Measurements from ENCODE around the gene CDC20. TPM values are rescaled to one million over a fixed set of nuclear protein-coding genes. Genes with fewer than 3 reads are reported as not detected.

Gene CDC20
- total RNA-seq, 4 donors from 2014 or later, result 0.38 to 3.0 (median 1.6) TPM

DNA sequence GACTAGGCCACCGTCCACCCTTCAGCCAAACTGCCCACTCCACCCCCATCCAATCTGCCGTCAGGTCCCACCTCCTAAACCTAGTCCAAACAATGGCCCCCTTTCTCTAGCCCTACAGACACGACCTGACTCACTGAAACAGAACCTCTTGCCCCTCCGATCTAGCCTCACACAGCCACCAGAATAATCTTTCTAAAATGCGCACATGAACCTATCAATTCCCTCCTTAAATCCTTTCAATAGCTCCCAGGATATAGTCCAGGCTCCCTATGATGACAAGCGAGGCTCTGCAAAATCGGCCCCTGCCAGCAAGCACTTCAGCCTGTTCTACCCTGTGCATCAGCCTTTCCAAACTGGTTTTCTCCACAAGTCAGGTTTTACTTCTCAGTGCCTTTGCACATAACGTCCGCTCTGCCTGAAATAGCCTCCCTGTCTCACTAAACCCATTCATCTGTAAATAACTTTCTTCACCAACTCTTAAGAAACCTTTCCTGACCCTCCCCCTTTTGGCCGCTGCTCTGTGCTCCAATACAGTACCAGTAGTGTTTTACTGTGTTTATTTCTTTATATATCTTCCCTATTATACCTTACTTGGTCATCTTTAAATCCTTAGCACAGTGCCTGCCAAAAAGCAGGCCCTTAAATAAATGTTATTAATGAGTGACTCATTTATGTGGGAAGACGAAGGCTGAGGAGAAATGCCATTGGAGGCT lies 9.0 kb upstream of the CDC20 start:
- DNase-seq (ENCODE audit: low spot score) (no peak), ATAC-seq (ENCODE audit: low FRiP score) (no peak)
- no peak for TF ChIP-seq CTCF (IDR thresholded peaks at IDR 0.05)

- TF ChIP-seq CTCF (IDR thresholded peaks at IDR 0.05), result no peak
- ATAC-seq (ENCODE audit: low FRiP score) (no peak), DNase-seq (ENCODE audit: low spot score) (no peak)
These were observed 7.8 kb upstream of the CDC20 start for GRCh38 chr1:43350976-43351375.

- DNase-seq (ENCODE audit: low spot score) (no peak), ATAC-seq (ENCODE audit: low FRiP score) (no peak)
- TF ChIP-seq CTCF (IDR thresholded peaks at IDR 0.05), result no peak
These were observed 7.1 kb upstream of the CDC20 start for GRCh38 chr1:43351421-43352350.

GRCh38 chr1:43352351-43352705 lies 6.5 kb upstream of the CDC20 start:
- no peak for TF ChIP-seq CTCF (IDR thresholded peaks at IDR 0.05)
- DNase-seq (ENCODE audit: low spot score) (no peak), ATAC-seq (ENCODE audit: low FRiP score) (no peak)

DNA sequence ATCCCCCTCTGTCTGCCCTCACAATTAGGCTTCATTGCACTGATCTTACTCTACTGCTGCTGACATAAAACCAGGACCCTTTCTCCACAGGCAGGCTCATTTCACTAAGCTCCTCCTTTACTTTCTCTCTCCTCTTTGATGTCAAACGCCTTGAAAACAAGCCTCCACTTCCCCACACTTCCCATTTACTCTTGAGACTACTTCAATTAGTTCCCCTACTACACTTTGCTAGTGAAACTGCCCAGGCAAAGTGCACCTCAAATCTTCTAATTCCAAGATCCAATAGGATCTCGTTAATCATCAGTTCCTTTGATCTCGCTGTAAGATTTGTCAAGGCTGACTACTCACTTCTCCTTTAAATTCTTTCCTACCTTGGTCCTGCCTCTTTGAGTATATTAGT lies 5.9 kb upstream of the CDC20 start:
- no peak for TF ChIP-seq CTCF (IDR thresholded peaks at IDR 0.05)
- ATAC-seq (ENCODE audit: low FRiP score) (no peak), DNase-seq (ENCODE audit: low spot score) (no peak)

DNA sequence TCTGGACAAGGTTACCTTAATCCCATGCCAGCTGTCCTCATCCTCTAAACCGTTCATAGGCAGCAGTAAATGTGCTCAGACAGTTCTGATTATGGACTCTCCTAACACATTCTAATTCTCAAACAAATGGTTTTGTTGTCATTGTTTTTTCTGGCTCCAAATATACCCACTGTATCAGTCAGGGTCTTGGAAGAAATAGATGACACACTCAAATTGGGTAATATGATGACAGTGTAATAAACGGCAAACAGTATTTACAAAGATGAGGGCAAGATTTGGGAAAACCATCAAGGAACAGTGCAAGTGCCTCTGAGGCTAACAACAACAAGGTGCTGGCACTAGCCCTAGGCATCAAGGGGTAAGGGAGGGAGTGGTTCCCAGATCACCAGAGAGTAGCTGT lies 4.3 kb upstream of the CDC20 start:
- ATAC-seq (ENCODE audit: low FRiP score), result no peak
- no peak for TF ChIP-seq CTCF (IDR thresholded peaks at IDR 0.05)
- no peak for DNase-seq (ENCODE audit: low spot score)
